BJ (cell line): ENCODE results near the gene DPRX. TPM values are rescaled to one million over a fixed set of nuclear protein-coding genes. Genes with fewer than 3 reads are reported as not detected.

Source experiments
- CTCF ChIA-PET: fragments of 350-600 bp; formaldehyde crosslinking; extraction: SDS; loops from one replicate; lab custom pipeline; 2021; ENCODE audit warnings: antibody characterized with exemption, inconsistent platforms; lab: Yijun Ruan, JAX
- POLR2A ChIA-PET: fragments of 300-600 bp; sonication (Branson Sonifier 250); formaldehyde crosslinking; extraction: SDS; loops from one replicate; lab custom pipeline; 2021; ENCODE audit warnings: antibody characterized with exemption; lab: Charles Lee
- DNase-seq: peaks from one replicate; pipeline ENCODE4 v3.0.0-alpha.2; 2011; ENCODE audit warnings: low read depth
- H3K27me3 ChIP-seq: 2 replicates; pipeline ENCODE4 v1.6.0; 2011; ENCODE audit warnings: low read length; ENCODE audit not compliant: control insufficient read depth, insufficient read depth
- H3K36me3 ChIP-seq: 2 replicates; pipeline ENCODE4 v1.5.1; 2011; ENCODE audit warnings: low read length; ENCODE audit not compliant: control insufficient read depth, insufficient read depth
- H3K4me3 ChIP-seq: 2 replicates; pipeline ENCODE4 v1.5.1; 2011; ENCODE audit warnings: low read depth, mild to moderate bottlenecking, control low read depth, low read length
- CTCF ChIP-seq: IDR thresholded peaks from 2 replicates; pipeline ENCODE4 v1.5.1; 2011; ENCODE audit warnings: low read depth, mild to moderate bottlenecking, control low read depth, inconsistent platforms, low read length, moderate library complexity; ENCODE audit not compliant: insufficient read depth
- polyA minus RNA-seq: library from RNA; depleted of rRNA, polyadenylated mRNA; stranded (reverse); fragments of >200 nt; gene quantifications from 2 replicates; pipeline ENCODE4 v1.2.3, GENCODE V29; 2011; rRNA and poly(A)+ RNA removed
- polyA plus RNA-seq: library from polyadenylated mRNA; depleted of rRNA; stranded (reverse); fragments of >200 nt; gene quantifications from 2 replicates; pipeline ENCODE4 v1.2.3, GENCODE V29; 2011; rRNA removed

The DPRX gene
- polyA plus RNA-seq (not detected in 2 replicates), polyA minus RNA-seq (not detected in 2 replicates)

- no peak for TF ChIP-seq CTCF
- no peaks in the 10 kb centered on the region for H3K27me3 ChIP-seq
- CTCF ChIA-PET = no interaction called here
- DNase-seq = no peak
- no peaks in the 10 kb centered on the region for H3K36me3 ChIP-seq
- H3K4me3 ChIP-seq = no peak within 1 kb of the TSS
- POLR2A ChIA-PET = no interaction called here
Measured at GRCh38 chr19:53631949-53632407, at the start of gene DPRX. Gene DPRX, plus strand, starts transcription at chr19:53631999. Its CDS starts 108 bp downstream, at chr19:53632107.

GRCh38 chr19:53583181-53583580, 48.6 kb upstream of the DPRX start:
- Histone ChIP-seq H3K4me3 (no peak overlapping the region), H3K36me3 (no peaks in the 10 kb centered on the region), H3K27me3 (no peaks in the 10 kb centered on the region)
- TF ChIP-seq CTCF = no peak
- DNase-seq = no peak
- ChIA-PET CTCF (no interaction called here), POLR2A (no interaction called here)

DNA sequence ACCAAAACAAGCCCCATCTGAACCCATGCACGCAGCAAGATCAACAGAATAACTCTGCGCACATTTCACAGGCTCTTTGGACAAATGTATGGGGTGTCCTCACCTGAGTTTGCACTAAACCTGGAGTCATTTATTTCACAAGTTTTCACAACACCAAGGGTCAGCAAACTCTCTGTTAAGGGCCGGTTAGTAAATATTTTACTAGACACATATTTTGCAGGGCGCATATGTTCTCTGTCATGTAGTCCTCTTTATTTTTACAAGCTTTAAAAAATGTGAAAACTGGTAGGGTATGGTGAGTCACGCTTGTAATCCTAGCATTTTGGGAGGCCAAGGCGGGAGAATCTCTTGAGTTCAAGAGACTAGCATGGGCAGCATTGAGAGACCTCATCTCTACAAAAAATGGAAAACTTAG, 45.5 kb upstream of the DPRX start:
- ChIA-PET CTCF (interaction anchor here (0.6 kb wide), 1 partner anchor 11 kb away, joined by 3 read pairs; no protein-coding TSS in a partner anchor), POLR2A (no interaction called here)
- no peaks in the 10 kb centered on the region for H3K27me3 ChIP-seq
- no peak overlapping the region for H3K4me3 ChIP-seq
- no peaks in the 10 kb centered on the region for H3K36me3 ChIP-seq
- TF ChIP-seq CTCF = no peak
- no peak for DNase-seq

DNA sequence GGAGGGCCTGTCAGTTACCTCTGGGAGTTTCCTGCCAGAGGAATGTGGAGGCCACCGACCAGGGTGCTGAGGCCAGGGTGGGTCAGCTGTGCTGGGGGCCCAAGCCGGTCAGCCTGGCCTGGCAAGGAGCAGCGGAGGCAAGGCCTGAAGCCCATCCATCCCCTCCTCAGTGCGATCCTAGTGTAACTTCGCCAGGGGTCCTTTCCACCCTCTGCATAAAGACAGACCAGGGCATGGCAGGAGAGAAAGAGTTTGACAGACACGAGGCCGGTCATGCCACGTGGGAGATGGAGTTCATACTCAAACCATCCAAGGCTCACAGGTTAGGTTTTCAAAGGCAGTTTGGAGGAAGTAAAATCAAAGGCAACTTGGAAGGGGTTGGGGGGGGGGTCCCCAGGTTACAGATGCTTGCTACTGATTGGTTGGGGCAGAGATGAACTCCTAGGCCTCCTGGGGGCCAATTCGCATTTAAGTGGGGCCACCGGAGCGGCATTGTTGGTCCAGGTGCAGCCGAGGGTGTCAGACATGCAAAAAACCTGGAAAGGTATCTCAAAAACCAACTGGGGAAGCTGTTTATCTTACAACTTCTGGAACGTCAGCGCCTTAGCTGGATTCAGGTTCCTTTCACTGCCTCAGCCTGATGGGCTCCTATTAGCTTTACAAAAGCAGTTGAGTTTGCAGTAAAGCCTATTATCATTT, 36.8 kb upstream of the DPRX start:
- H3K27me3 ChIP-seq = no peaks in the 10 kb centered on the region
- no peak for TF ChIP-seq CTCF
- POLR2A ChIA-PET = no interaction called here

GRCh38 chr19:53595510-53595867, 36.3 kb upstream of the DPRX start:
- ChIA-PET CTCF (interaction anchor here (0.5 kb wide), 1 partner anchor 1252 kb away, joined by 3 read pairs; no protein-coding TSS in a partner anchor), POLR2A (no interaction called here)
- H3K4me3 ChIP-seq = no peak overlapping the region
- no peak for DNase-seq
- TF ChIP-seq CTCF = no peak
- H3K27me3 ChIP-seq = no peaks in the 10 kb centered on the region
- H3K36me3 ChIP-seq = no peaks in the 10 kb centered on the region

More for the DNA sequence above, 36.8 kb upstream of the DPRX start:
- CTCF ChIA-PET = no interaction called here
- no peak for DNase-seq
- Histone ChIP-seq H3K36me3 (no peaks in the 10 kb centered on the region), H3K4me3 (no peak overlapping the region)
